GM12865 (cell line): ENCODE results near the gene VGLL4.
A peak's percentile ranks its signal among the peaks of the same experiment; 100 is the strongest.

Source experiments
- DNase-seq: peaks from one replicate; pipeline ENCODE4 v3.0.0; 2010; ENCODE audit warnings: low read depth
- H3K4me3 ChIP-seq: 2 replicates; pipeline ENCODE4 v1.5.1; 2011; ENCODE audit warnings: mild to moderate bottlenecking, low read depth, low read length, control low read depth
- CTCF ChIP-seq: IDR thresholded peaks from 2 replicates; pipeline ENCODE4 v1.5.1; 2011; ENCODE audit warnings: low read length, control low read depth, low read depth, inconsistent platforms; ENCODE audit not compliant: insufficient read depth; ENCODE audit errors: missing control alignments

VGLL4 gene

GRCh38 chr3:11606865-11607440 lies 36.8 kb downstream of the VGLL4 start:
- no peak overlapping the region for H3K4me3 ChIP-seq
- no peak for DNase-seq
- TF ChIP-seq CTCF = no peak

GRCh38 chr3:11606090-11606784 lies 37.5 kb downstream of the VGLL4 start:
- no peak overlapping the region for H3K4me3 ChIP-seq
- no peak for TF ChIP-seq CTCF
- DNase-seq = no peak

- no peak for DNase-seq
- no peak overlapping the region for H3K4me3 ChIP-seq
- no peak for TF ChIP-seq CTCF
These were observed 38.3 kb downstream of the VGLL4 start for GRCh38 chr3:11605398-11605797.

- DNase-seq = no peak
These were observed 39.4 kb downstream of the VGLL4 start for GRCh38 chr3:11604139-11604892.

GRCh38 chr3:11603628-11604027 lies 40.1 kb downstream of the VGLL4 start:
- no peak for DNase-seq
- TF ChIP-seq CTCF = no peak
- no peak overlapping the region for H3K4me3 ChIP-seq

More at GRCh38 chr3:11604139-11604892, 39.4 kb downstream of the VGLL4 start:
- no peak overlapping the region for H3K4me3 ChIP-seq
- no peak for TF ChIP-seq CTCF

- DNase-seq = peak; percentile 17
- no peak for TF ChIP-seq CTCF
- H3K4me3 ChIP-seq = peak overlapping the region; percentile 26; the same call in 1 of the 2 replicates
These were observed 40.7 kb downstream of the VGLL4 start for GRCh38 chr3:11602886-11603527.
